NCI-H524 (cell line): Measurements from ENCODE around the gene XKR3.
"Not testable (repeated sequence)": the region's sequence is repeated elsewhere in the genome, so short reads cannot be mapped to it uniquely, and the experiment has no call there.

Experiments
- DNase-seq, 2 experiments: peaks; one replicate each; lab custom pipeline; 2025; lab: John Stamatoyannopoulos, UW

XKR3 gene

GRCh38 chr22:16804882-16805281, 20.3 kb downstream of the XKR3 start:
- no peak for DNase-seq

DNA sequence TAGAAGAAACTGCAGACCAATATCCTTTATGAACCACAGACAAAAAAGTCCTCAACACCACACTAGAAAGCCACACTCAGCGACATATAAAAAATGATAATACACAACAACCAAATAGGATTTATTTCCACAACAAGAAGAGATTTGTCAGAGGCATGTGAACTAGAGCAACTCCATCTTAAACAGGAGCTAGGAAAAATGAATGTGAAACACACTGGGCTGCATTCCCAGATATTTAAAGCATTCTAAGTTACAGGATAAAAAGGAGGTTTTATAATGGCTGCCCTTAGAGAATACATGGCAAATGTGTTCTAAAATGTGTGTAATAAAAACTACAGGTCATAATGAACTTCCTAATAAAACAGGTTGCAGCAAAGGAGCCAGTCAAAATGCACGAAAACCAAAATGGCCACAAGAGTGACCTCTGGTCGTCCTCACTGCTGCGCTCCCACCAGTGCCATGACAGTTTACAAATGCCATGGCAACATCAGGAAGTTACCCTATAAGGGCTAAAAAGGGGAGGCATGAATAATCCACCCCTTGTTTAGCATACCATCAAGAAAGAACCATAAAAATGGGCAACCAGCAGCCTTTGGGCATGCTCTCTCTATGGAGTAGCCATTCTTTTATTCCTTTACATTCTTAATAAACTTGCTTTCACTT, 21.8 kb downstream of the XKR3 start:
- no peak for DNase-seq

DNA sequence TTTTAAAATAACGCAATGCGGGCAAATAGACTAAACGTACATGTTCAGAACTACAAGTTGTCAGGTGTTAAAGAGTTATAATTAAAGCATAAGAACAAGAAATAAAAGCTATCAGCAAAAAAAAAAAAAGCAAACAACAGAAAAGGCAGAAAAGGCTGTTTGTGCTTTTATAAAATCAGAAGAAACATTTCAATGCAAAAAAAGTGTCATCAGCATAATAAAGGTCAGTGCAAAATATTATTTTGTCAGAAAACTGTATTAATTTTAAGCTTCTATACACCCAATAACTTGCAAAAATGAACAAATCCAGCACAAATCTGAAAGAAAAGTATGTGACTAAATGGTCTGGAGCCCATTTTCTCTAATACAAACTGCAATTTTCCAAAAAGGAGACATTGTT, 23.6 kb downstream of the XKR3 start:
- no peak for DNase-seq

GRCh38 chr22:16801088-16801487, 24.1 kb downstream of the XKR3 start:
- no peak for DNase-seq

- DNase-seq = no peak
These were observed 24.9 kb downstream of the XKR3 start for GRCh38 chr22:16800358-16800757.

DNA sequence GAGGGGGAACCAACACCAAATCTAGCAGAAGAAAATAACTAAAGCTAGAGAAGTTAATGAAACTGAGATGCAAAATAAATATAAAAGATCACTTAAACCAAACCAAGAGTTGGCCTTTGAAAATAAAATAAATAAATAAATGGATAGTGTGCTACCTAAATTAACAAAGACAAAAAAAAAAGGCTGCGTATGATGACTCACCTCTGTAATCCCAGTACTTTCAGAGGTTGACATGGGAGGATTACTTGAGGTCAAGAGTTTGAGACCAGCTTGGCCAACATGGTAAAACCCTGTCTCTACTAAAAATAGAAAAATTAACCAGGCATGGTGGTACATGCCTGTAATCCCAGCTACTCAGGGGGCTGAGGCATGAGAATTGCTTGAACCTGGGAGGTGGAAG, 29.7 kb downstream of the XKR3 start:
- DNase-seq = not testable (repeated sequence)

- no peak for DNase-seq
These were observed 31.4 kb downstream of the XKR3 start for GRCh38 chr22:16793831-16794230.

DNA sequence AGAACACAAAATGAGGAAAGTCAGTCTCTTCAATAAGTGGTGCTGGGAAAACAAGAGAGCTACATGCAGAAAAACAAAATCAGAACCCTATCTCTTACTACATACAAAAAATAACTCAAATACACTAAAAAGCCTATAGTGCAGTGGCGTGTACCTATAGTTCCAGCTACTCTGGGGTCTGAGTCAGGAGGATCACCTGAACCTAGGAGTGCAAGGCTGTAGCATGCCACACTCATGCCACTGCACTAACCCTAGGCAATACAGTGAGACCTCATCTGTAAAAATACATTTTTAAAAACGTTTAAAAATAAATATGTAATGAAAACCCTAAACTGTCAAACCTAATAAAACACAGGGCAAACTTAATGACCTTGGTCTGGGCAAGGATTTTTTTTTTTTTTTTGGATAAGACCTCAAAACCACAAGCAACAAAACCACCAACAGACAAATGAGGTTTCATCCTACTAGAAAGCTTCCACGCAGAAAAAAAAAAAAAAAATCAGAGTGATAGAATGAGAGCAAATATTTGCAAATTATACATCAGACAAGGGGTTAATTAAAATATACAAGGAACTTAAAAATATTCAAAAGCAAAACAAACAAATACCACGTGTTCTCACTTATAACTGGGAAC, 35.2 kb downstream of the XKR3 start:
- DNase-seq = no peak

GRCh38 chr22:16783930-16784354, 41.3 kb downstream of the XKR3 start:
- peak in 1 of 2 experiments; percentile 4 for DNase-seq

- DNase-seq = no peak
These were observed 41.8 kb downstream of the XKR3 start for GRCh38 chr22:16783453-16783852.

DNA sequence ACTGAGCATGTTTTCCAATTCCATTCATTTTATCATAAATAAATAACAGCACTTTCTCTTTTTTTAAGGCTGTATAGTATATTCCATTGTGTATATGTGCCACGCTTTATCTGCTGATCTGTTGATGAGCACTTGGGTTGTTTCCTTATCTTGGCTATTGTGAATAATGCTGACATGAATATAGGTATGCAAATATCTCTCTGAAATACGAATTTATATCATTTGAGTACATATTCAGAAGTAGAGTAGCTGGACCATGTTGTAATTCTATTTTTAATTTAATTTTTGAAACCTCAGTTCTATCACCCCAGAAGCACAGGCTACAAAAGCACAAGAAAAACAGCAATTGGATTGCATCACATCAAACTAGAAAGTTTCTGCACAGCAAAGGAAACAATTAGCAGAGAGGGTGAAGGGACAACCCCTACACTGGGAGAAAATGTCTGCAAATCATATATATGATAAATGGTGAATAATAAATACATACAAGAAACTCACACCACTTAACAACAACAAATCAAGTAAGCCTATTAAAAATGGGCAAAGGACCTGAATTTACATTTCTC, 43.4 kb downstream of the XKR3 start:
- no peak for DNase-seq

DNA sequence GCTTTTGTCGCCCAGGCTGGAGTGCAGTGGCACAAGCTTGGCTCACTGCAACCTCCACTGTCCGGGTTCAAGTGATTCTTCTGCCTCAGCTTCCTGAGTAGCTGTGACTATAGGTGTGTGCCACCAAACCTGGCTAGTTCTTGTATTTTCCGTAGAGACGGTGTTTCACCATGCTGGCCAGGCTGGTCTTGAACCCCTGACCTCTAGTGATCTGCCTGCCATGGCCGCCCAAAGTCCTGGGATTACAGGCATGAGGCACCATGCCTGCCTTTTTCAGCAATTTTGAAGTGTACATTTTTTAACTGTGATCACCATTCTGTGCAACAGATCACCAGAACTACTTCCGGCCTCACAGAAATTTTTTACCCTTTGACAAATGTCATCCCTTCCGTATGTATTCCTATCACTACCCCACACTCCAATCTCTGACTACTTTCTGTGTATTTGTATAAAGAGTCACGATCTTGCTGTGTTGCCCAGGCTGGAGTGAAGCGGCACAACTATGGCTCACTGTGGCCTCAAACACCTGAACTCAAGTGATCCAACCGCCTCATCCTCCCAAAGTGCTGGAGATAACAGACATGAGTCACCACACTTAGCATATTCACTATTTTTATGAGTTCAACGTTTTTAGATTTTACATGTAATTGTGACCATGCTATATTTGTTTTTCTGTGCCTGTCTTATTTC, 44.0 kb downstream of the XKR3 start:
- no peak for DNase-seq

DNA sequence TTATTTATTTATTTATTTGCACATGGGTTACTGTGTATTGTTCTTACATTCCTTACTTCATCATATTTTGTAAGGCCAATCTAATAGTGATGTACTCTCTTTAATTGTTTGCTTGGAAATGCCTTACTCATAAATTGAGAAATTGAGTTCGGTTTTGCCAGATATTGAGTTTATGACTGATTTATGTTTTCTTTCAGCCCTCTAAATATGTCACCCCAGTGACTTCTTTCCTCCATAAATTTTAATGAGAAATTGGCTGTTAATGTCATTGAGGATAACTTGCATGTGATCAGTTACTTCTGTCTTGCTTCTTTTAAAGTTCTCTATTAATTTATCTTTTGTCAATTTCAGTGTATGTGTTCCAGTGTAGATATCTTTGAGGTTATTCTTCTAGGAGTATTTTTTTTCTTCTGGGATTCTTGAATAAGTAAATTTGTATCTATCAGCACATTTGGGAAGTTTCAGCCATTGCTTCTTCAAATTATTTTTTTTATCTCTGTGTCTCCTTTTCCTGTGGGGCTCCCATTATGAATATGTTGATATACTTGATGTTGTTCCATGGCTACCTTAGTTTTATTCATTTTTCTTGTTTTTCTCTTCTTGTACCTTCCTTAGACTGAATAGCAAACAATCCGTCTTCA, 47.8 kb downstream of the XKR3 start:
- DNase-seq = no peak

- DNase-seq = no peak
These were observed 49.1 kb downstream of the XKR3 start for GRCh38 chr22:16776080-16776479.

DNA sequence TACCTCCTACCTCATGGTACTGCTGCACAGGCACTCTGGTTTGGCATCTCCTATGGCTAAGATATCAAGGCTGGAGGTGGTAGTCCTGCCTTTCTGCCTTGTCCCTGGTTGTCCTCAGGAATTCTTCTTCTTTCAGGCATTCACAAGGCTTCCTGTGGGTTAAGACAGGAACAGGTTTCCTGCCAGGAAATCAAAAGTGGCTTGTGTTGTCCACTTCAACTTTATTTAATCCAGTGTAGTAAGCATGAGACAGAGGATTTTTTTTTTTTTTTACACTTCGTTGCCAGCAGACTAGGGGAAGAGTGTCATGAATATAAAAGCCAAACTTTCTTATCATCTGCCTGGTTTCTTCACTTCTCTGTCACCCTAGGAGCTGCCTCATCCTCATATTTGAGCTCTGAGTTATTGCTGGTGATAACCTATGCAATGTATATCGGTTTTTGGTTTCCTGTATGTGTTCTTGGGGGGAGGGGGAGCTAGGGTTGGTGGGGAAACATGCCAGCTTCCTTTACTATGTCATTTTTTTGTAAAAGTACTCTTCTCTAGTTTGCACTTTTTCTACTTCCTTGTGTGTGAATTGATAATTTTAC, 50.2 kb downstream of the XKR3 start:
- no peak for DNase-seq

DNA sequence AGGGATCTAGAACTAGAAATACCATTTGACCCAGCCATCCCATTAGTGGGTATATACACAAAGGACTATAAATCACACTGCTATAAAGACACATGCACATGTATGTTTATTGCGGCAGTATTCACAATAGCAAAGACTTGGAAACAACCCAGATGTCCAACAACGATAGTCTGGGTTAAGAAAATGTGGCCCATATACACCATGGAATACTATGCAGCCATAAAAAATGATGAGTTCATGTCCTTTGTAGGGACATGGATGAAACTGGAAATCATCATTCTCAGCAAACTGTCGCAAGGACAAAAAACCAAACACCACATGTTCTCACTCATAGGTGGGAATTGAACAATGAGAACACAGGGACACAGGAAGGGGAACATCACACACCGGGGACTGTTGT, 53.6 kb downstream of the XKR3 start:
- not testable (repeated sequence) for DNase-seq

DNA sequence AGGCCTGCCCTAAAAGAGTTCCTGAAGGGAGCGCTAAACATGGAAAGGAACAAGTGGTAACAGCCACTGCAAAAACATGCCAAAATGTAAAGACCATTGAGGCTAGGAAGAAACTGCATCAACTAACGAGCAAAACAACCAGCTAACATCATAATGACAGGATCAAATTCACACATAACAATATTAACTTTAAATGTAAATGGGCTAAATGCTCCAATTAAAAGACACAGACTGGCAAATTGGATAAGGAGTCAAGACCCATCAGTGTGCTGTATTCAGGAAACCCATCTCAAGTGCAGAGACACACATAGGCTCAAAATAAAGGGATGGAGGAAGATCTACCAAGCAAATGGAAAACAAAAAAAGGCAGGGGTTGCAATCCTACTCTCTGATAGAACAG, 57.3 kb downstream of the XKR3 start:
- not testable (repeated sequence) for DNase-seq

DNA sequence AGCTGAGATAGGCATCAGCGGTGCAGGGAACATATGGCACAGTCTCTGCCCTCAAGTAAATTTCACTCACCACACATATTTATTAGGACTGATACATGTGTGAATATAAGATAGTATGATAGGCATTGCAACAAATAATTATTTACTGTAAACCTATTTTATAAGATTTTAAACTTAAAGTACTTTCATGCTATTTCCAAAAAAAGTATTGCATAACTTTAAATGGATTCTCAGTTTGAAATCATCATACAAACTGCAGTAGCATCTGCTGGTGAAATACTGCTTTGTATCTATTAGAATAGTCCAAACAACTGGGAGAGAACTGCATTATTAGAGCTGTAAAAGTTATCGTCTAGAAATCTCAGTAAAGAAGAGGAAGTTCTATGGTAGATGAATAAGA, 63.0 kb downstream of the XKR3 start:
- DNase-seq = not testable (repeated sequence)

DNA sequence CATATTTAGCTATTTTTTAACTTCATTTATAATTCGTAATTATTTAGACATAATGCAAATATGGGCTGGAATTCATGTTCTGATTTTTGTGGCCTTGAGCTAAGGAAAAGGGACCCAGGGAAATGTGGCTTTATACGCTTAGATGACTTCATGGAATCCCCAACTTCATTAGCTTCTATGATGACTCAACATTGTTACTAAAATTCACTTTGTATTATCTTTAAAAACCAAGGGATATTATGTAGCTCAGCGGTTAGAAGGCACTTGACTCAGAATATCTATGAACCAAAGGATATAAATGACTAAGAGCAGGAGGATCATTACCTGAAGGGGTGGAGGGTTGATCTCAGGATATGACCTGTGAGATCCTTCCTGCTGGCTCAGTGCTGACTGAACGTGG, 64.8 kb downstream of the XKR3 start:
- DNase-seq = not testable (repeated sequence)

DNA sequence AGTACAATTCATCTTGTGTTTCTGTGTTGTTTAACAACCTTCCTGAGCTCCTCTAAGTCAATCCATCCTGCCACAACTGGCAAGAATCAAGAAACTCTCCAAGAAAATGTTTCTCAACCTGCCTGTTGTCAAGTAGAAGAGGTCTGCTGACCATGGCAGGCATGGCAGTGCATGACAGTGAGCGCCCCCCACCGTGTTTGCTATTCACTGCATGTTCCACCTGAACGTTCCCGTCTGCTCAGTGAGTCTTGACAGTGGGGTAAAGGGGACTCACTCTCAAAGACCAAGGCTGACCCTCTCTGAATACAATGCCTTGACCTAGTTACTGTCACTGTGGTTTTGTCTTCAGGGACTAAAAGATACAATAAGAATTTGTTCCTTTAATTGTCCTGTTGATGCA, 75.9 kb downstream of the XKR3 start:
- not testable (repeated sequence) for DNase-seq

- not testable (repeated sequence) for DNase-seq
These were observed 76.9 kb downstream of the XKR3 start for GRCh38 chr22:16748160-16748929.
